GM19351 (cell line): ENCODE data around the gene POLR2I.
"Not testable (repeated sequence)": the region's sequence is repeated elsewhere in the genome, so short reads cannot be mapped to it uniquely, and the experiment has no call there.

ENCODE experiments used
- ATAC-seq: cut with Tn5 transposase; IDR thresholded peaks from one replicate; pipeline ENCODE4 v1.9.1; 2021; ENCODE audit warnings: mild to moderate bottlenecking, moderate library complexity; ENCODE audit not compliant: unreplicated experiment

POLR2I gene

GRCh38 chr19:36101550-36102327, 12.9 kb downstream of the POLR2I start:
- ATAC-seq: no peak

GRCh38 chr19:36100476-36100875, 14.2 kb downstream of the POLR2I start:
- no peak for ATAC-seq

GRCh38 chr19:36099166-36099785, 15.4 kb downstream of the POLR2I start:
- no peak for ATAC-seq

- no peak for ATAC-seq
Measured at GRCh38 chr19:36097036-36097435, 17.6 kb downstream of the POLR2I start.

- ATAC-seq: no peak
Measured at GRCh38 chr19:36093687-36094086, 21.0 kb downstream of the POLR2I start.

- ATAC-seq: no peak
Measured at GRCh38 chr19:36093146-36093662, 21.5 kb downstream of the POLR2I start.

GRCh38 chr19:36092566-36092965, 22.1 kb downstream of the POLR2I start:
- ATAC-seq: no peak

- no peak for ATAC-seq
Measured at GRCh38 chr19:36090910-36091695, 23.6 kb downstream of the POLR2I start.

GRCh38 chr19:36089847-36090246, 24.8 kb downstream of the POLR2I start:
- no peak for ATAC-seq

GRCh38 chr19:36086326-36086725, 28.3 kb downstream of the POLR2I start:
- no peak for ATAC-seq

- no peak for ATAC-seq
Measured at GRCh38 chr19:36084231-36085009, 30.3 kb downstream of the POLR2I start.

GRCh38 chr19:36082916-36083315, 31.8 kb downstream of the POLR2I start:
- ATAC-seq: no peak

- no peak for ATAC-seq
Measured at GRCh38 chr19:36081894-36082293, 32.8 kb downstream of the POLR2I start.

- no peak for ATAC-seq
Measured at GRCh38 chr19:36081385-36081784, 33.3 kb downstream of the POLR2I start.

- ATAC-seq: no peak
Measured at GRCh38 chr19:36079389-36079945, 35.2 kb downstream of the POLR2I start.

GRCh38 chr19:36073121-36073876, 41.4 kb downstream of the POLR2I start:
- ATAC-seq: no peak

- ATAC-seq: no peak
Measured at GRCh38 chr19:36072081-36072480, 42.6 kb downstream of the POLR2I start.

GRCh38 chr19:36068810-36069499, 45.7 kb downstream of the POLR2I start:
- ATAC-seq: not testable (repeated sequence)

GRCh38 chr19:36067681-36068080, 47.0 kb downstream of the POLR2I start:
- no peak for ATAC-seq
